ENCODE data around the gene GCLM. TPM values are rescaled to one million over a fixed set of nuclear protein-coding genes. Genes with fewer than 3 reads are reported as not detected.

Gene GCLM
- total and polyA plus RNA-seq, 2 of the 4 experiments (the other 2 are of a cell fraction), result 15.5 to 20.1 TPM

DNA sequence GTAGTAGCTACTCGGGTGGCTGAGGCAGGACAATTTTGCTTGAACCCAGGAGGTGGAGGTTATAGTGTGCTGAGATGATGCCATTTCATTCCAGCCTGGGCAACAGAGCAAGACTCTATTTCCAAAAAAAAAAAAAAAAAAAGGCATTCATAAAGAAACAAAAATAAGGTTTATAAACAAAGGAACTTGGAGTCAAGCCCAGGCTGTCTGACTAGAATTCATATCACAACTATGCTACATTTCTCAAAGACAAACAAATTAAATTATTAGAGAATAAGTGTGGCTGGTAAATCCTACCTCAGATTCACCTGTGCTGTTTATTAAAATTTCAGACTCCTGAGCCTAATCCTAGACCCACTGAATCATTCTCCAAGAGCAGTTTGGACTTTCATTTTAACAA lies 4.2 kb downstream of the GCLM start:
- in situ Hi-C loops (cut with MboI; ENCODE audit: low sequenced_read_pairs) (no loop called here), dilution Hi-C loops (cut with HindIII; ENCODE audit: low sequenced_read_pairs, unreplicated experiment) (no loop called here), intact Hi-C loops (cut with micrococcal nuclease) (loop anchor here (10.0 kb wide), 2 partner anchors 330 to 900 kb away; partner anchors contain the start of gene ARHGAP29)
- Histone ChIP-seq H3K14ac (replicated peaks; ENCODE audit: low read depth, low read length) (no peak overlapping the region), H3K4me1 (ENCODE audit: control insufficient read depth, insufficient read depth, low read length) (peaks cover 4% of the 10 kb centered on the region), H2BK15ac (ENCODE audit: low read depth, low read length) (no peak overlapping the region), H3K9me3 (ENCODE audit: control insufficient read depth, insufficient read depth, low read length) (no peaks in the 10 kb centered on the region), H3K18ac (ENCODE audit: low read depth, low read length) (no peak overlapping the region), H2AK5ac (ENCODE audit: low read depth, low read length) (no peak overlapping the region), H3K79me1 (ENCODE audit: low read depth in 1 of 2, low read length in 2 of 2) (peaks cover 16 to 65% of the 10 kb centered on the region in 2 experiments; a peak in 3 of 4 replicates), H3K4me3 (ENCODE audit: insufficient read depth, low read depth, low read length) (no peak overlapping the region), H4K20me1 (ENCODE audit: insufficient read depth, low read length) (peaks cover 47% of the 10 kb centered on the region; the same call in 1 of the 2 replicates), H3K9ac (ENCODE audit: low read depth, low read length) (no peak overlapping the region), H2BK5ac (ENCODE audit: low read depth, low read length, poor library complexity, severe bottlenecking) (no peak overlapping the region), H3K9me1 (ENCODE audit: insufficient read depth, low read length) (peaks cover 3% of the 10 kb centered on the region; the same call in 1 of the 2 replicates), H4K91ac (ENCODE audit: insufficient read depth, low read depth, low read length) (no peak overlapping the region), H2AK9ac (replicated peaks; ENCODE audit: low read depth, low read length, poor library complexity) (no peak overlapping the region), H3K27ac (ENCODE audit: insufficient read depth, low read length) (no peak overlapping the region), H3K36me3 (ENCODE audit: control insufficient read depth, insufficient read depth, low read length) (peaks cover 4% of the 10 kb centered on the region), H3K27me3 (ENCODE audit: control insufficient read depth, insufficient read depth, low read length) (no peaks in the 10 kb centered on the region), H2BK20ac (ENCODE audit: low read depth, low read length) (no peak overlapping the region), H2BK120ac (ENCODE audit: low read depth, low read length) (no peak overlapping the region), H3K56ac (ENCODE audit: extremely low read depth, insufficient read depth, low read length) (no peak overlapping the region), H3K23ac (ENCODE audit: low read depth, low read length) (no peak overlapping the region), H3K4ac (ENCODE audit: low read depth, low read length) (no peak overlapping the region), H4K5ac (ENCODE audit: low read depth, low read length) (no peak overlapping the region), H2AFZ (replicated peaks; ENCODE audit: low read length, poor library complexity) (no peak overlapping the region), H3K4me2 (ENCODE audit: low read depth, low read length) (no peak overlapping the region), H4K8ac (ENCODE audit: low read depth in 2 of 2, low read length in 2 of 2) (no peak overlapping the region)
- ATAC-seq (ENCODE audit: low read depth) (no peak), DNase-seq (peak; percentile 39)
- TF ChIP-seq BHLHE40 (IDR thresholded peaks at IDR 0.05; ENCODE audit: low read depth, low read length), result no peak
- no peak for TF ChIP-seq SMC3 (IDR thresholded peaks at IDR 0.05; ENCODE audit: low read depth, low read length)
- TF ChIP-seq CEBPB (IDR thresholded peaks at IDR 0.05; ENCODE audit: low read depth, low read length), result no peak
- TF ChIP-seq POLR2A (IDR thresholded peaks at IDR 0.05; ENCODE audit: low read depth, low read length), result no peak
- TF ChIP-seq MXI1 (IDR thresholded peaks at IDR 0.05; ENCODE audit: borderline replicate concordance, low read depth, low read length), result no peak
- TF ChIP-seq RFX5 (IDR thresholded peaks at IDR 0.05; ENCODE audit: low read depth, low read length), result no peak
- TF ChIP-seq FOS (IDR thresholded peaks at IDR 0.05; ENCODE audit: low read depth, low read length), result no peak
- TF ChIP-seq NFE2L2 (IDR thresholded peaks at IDR 0.05; ENCODE audit: low read depth, low read length), result no peak
- no peak for TF ChIP-seq CHD1 (IDR thresholded peaks at IDR 0.05; ENCODE audit: low read depth, low read length)
- TF ChIP-seq, protein P1, sequence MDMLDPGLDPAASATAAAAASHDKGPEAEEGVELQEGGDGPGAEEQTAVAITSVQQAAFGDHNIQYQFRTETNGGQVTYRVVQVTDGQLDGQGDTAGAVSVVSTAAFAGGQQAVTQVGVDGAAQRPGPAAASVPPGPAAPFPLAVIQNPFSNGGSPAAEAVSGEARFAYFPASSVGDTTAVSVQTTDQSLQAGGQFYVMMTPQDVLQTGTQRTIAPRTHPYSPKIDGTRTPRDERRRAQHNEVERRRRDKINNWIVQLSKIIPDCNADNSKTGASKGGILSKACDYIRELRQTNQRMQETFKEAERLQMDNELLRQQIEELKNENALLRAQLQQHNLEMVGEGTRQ (IDR thresholded peaks at IDR 0.05; ENCODE audit: low read depth, low read length), result no peak
- TF ChIP-seq, protein P2, sequence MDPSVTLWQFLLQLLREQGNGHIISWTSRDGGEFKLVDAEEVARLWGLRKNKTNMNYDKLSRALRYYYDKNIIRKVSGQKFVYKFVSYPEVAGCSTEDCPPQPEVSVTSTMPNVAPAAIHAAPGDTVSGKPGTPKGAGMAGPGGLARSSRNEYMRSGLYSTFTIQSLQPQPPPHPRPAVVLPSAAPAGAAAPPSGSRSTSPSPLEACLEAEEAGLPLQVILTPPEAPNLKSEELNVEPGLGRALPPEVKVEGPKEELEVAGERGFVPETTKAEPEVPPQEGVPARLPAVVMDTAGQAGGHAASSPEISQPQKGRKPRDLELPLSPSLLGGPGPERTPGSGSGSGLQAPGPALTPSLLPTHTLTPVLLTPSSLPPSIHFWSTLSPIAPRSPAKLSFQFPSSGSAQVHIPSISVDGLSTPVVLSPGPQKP (IDR thresholded peaks at IDR 0.05; ENCODE audit: borderline replicate concordance, low read depth, low read length), result no peak
- no peak for TF ChIP-seq RCOR1 (IDR thresholded peaks at IDR 0.05; ENCODE audit: insufficient replicate concordance, low read length)
- TF ChIP-seq RAD21 (IDR thresholded peaks at IDR 0.05; ENCODE audit: low read length), result no peak
- no peak for TF ChIP-seq MAFK (IDR thresholded peaks at IDR 0.05; ENCODE audit: low read depth, low read length)
- no CpG with 5 or more reads among the region's 1 CpG for WGBS, 2 experiments (ENCODE audit: extremely low coverage in 2 of 2, insufficient read length in 1 of 2)
- CTCF ChIA-PET, result interaction anchor here (0.5 to 0.7 kb wide), 2 partner anchors 32 to 350 kb away, joined by 4 to 6 read pairs; no protein-coding TSS in a partner anchor
- POLR2A ChIA-PET (ENCODE audit: unreplicated experiment), result no interaction called here
- no TSS peak for BruUV-seq (replicated peaks)
